Skeletal muscle tissue (tissue), 4 donors: ENCODE measurements around the gene ROBO1. TPM values are rescaled to one million over a fixed set of nuclear protein-coding genes. Genes with fewer than 3 reads are reported as not detected.
"Not testable (repeated sequence)": the region's sequence is repeated elsewhere in the genome, so short reads cannot be mapped to it uniquely, and the experiment has no call there.

Experiments used
- H3K27ac ChIP-seq: one replicate; pipeline ENCODE4 v1.7.0; 2013; ENCODE audit warnings: mild to moderate bottlenecking, low read depth, low read length, inconsistent platforms
- H3K27me3 ChIP-seq, 3 donors: one replicate each; pipeline ENCODE4 v1.7.0; 2013; ENCODE audit warnings: low read length in 3 of 3; ENCODE audit not compliant: control insufficient read depth in 3 of 3, insufficient read depth in 3 of 3
- H3K36me3 ChIP-seq, 3 donors: one replicate each; pipeline ENCODE4 v1.7.0; 2013; ENCODE audit warnings: low read length in 3 of 3; ENCODE audit not compliant: control insufficient read depth in 3 of 3, insufficient read depth in 3 of 3
- H3K4me1 ChIP-seq, 3 donors: one replicate each; pipeline ENCODE4 v1.7.0; 2013; ENCODE audit warnings: low read length in 3 of 3, mild to moderate bottlenecking in 3 of 3; ENCODE audit not compliant: control insufficient read depth in 3 of 3, insufficient read depth in 3 of 3
- H3K4me3 ChIP-seq, 3 donors: one replicate each; pipeline ENCODE4 v1.7.0; 2013; ENCODE audit warnings: low read length in 3 of 3
- H3K9ac ChIP-seq, 3 donors: one replicate each; pipeline ENCODE4 v1.7.0; 2013; ENCODE audit warnings: low read length in 3 of 3, mild to moderate bottlenecking in 3 of 3, moderate library complexity in 2 of 3, low read depth in 1 of 3
- H3K9me3 ChIP-seq, 3 donors: one replicate each; pipeline ENCODE4 v1.7.0; 2013; ENCODE audit warnings: low read length in 3 of 3; ENCODE audit not compliant: control insufficient read depth in 3 of 3
- total RNA-seq: library from RNA; depleted of rRNA; stranded (reverse); fragments of >200 nt; gene quantifications from one replicate; pipeline ENCODE4 v1.2.3, GENCODE V29; 2014
- donor health status: Osteomylitis.

Gene ROBO1
- total RNA-seq, 1 donor from 2014 or later: 20.4 TPM

- Histone ChIP-seq H3K4me1 (no peaks in the 10 kb centered on the region), H3K27ac (no peak overlapping the region), H3K9ac (no peak overlapping the region), H3K9me3 (no peaks in the 10 kb centered on the region), H3K4me3 (no peak overlapping the region), H3K27me3 (no peaks in the 10 kb centered on the region), H3K36me3 (peaks cover 0 to 7% (median 0%) of the 10 kb centered on the region in 3 donors)
Measured at GRCh38 chr3:78683284-78683683, 1084.5 kb downstream of the ROBO1 start.

- H3K4me3 ChIP-seq, H3K36me3 ChIP-seq, H3K4me1 ChIP-seq, H3K9me3 ChIP-seq, H3K27me3 ChIP-seq, H3K27ac ChIP-seq, H3K9ac ChIP-seq: not testable (repeated sequence)
Measured at GRCh38 chr3:78675119-78675805, 1092.5 kb downstream of the ROBO1 start.

- Histone ChIP-seq H3K9me3 (no peaks in the 10 kb centered on the region), H3K4me1 (no peaks in the 10 kb centered on the region), H3K9ac (no peak overlapping the region), H3K36me3 (peaks cover 0 to 9% (median 0%) of the 10 kb centered on the region in 3 donors), H3K27me3 (no peaks in the 10 kb centered on the region), H3K4me3 (no peak overlapping the region), H3K27ac (no peak overlapping the region)
Measured at GRCh38 chr3:78670746-78671145, 1097.1 kb downstream of the ROBO1 start.

GRCh38 chr3:78670094-78670493 is 1097.7 kb downstream of the ROBO1 start:
- Histone ChIP-seq H3K4me3 (no peak overlapping the region), H3K36me3 (peaks cover 0 to 9% (median 0%) of the 10 kb centered on the region in 3 donors), H3K9ac (no peak overlapping the region), H3K27ac (no peak overlapping the region), H3K27me3 (no peaks in the 10 kb centered on the region), H3K9me3 (no peaks in the 10 kb centered on the region), H3K4me1 (no peaks in the 10 kb centered on the region)

- Histone ChIP-seq H3K4me3 (no peak overlapping the region), H3K27me3 (no peaks in the 10 kb centered on the region), H3K27ac (no peak overlapping the region), H3K4me1 (no peaks in the 10 kb centered on the region), H3K9ac (no peak overlapping the region), H3K36me3 (peaks cover 0 to 9% (median 0%) of the 10 kb centered on the region in 3 donors), H3K9me3 (no peaks in the 10 kb centered on the region)
Measured at GRCh38 chr3:78668302-78668701, 1099.5 kb downstream of the ROBO1 start.

- Histone ChIP-seq H3K27ac (no peak overlapping the region), H3K9me3 (no peaks in the 10 kb centered on the region), H3K27me3 (no peaks in the 10 kb centered on the region), H3K9ac (no peak overlapping the region), H3K4me3 (no peak overlapping the region), H3K4me1 (no peaks in the 10 kb centered on the region), H3K36me3 (peaks cover 0 to 9% (median 0%) of the 10 kb centered on the region in 3 donors)
Measured at GRCh38 chr3:78666470-78666800, 1101.4 kb downstream of the ROBO1 start.

GRCh38 chr3:78665776-78666469 is 1101.9 kb downstream of the ROBO1 start:
- no peak overlapping the region for H3K27ac ChIP-seq

GRCh38 chr3:78665101-78665500 is 1102.7 kb downstream of the ROBO1 start:
- Histone ChIP-seq H3K4me1 (no peaks in the 10 kb centered on the region), H3K9me3 (no peaks in the 10 kb centered on the region), H3K27ac (no peak overlapping the region), H3K9ac (no peak overlapping the region), H3K27me3 (no peaks in the 10 kb centered on the region), H3K4me3 (no peak overlapping the region), H3K36me3 (peaks cover 0 to 9% (median 0%) of the 10 kb centered on the region in 3 donors)

More at GRCh38 chr3:78665776-78666469, 1101.9 kb downstream of the ROBO1 start:
- H3K9me3 ChIP-seq: no peaks in the 10 kb centered on the region
- H3K4me3 ChIP-seq: no peak overlapping the region
- peaks cover 0 to 9% (median 0%) of the 10 kb centered on the region in 3 donors for H3K36me3 ChIP-seq
- H3K9ac ChIP-seq: no peak overlapping the region
- H3K4me1 ChIP-seq: no peaks in the 10 kb centered on the region
- H3K27me3 ChIP-seq: no peaks in the 10 kb centered on the region

- Histone ChIP-seq H3K4me1 (no peaks in the 10 kb centered on the region), H3K36me3 (no peaks in the 10 kb centered on the region), H3K9ac (no peak overlapping the region), H3K9me3 (no peaks in the 10 kb centered on the region), H3K27me3 (no peaks in the 10 kb centered on the region), H3K4me3 (no peak overlapping the region), H3K27ac (no peak overlapping the region)
Measured at GRCh38 chr3:78660957-78661356, 1106.8 kb downstream of the ROBO1 start.

GRCh38 chr3:78659386-78659987 is 1108.3 kb downstream of the ROBO1 start:
- no peaks in the 10 kb centered on the region for H3K4me1 ChIP-seq
- no peaks in the 10 kb centered on the region for H3K9me3 ChIP-seq
- no peak overlapping the region for H3K27ac ChIP-seq
- no peak overlapping the region for H3K9ac ChIP-seq
- no peak overlapping the region for H3K4me3 ChIP-seq
- H3K27me3 ChIP-seq: no peaks in the 10 kb centered on the region
- H3K36me3 ChIP-seq: no peaks in the 10 kb centered on the region
